OCI-LY7 (cell line): ENCODE measurements around the gene PRMT2. TPM values are rescaled to one million over a fixed set of nuclear protein-coding genes. Genes with fewer than 3 reads are reported as not detected.
"Not testable (repeated sequence)": the region's sequence is repeated elsewhere in the genome, so short reads cannot be mapped to it uniquely, and the experiment has no call there.

ENCODE experiments used
- BruUV-seq: library from RNA; stranded (reverse); fragments of 400-500 nt; replicated peaks from 2 replicates; lab custom pipeline; 2021; lab: Mats Ljungman, UMichigan
- CTCF ChIA-PET: fragments of 300-600 bp; sonication (Branson Sonifier 250); formaldehyde crosslinking; loops from one replicate; lab custom pipeline; 2022; ENCODE audit warnings: antibody characterized with exemption; ENCODE audit not compliant: unreplicated experiment; lab: Charles Lee
- POLR2A ChIA-PET: fragments of 300-600 bp; sonication (Branson Sonifier 250); formaldehyde crosslinking; loops from one replicate; lab custom pipeline; 2022; ENCODE audit warnings: antibody characterized with exemption; lab: Charles Lee
- DNase-seq: peaks from one replicate; pipeline ENCODE4 v3.0.0-alpha.2; 2015; ENCODE audit warnings: low spot score
- H2AFZ ChIP-seq: fragments of 200-600 bp; sonication (generic), shearing (Covaris generic); 2 replicates; pipeline ENCODE4 v1.6.1; 2014; ENCODE audit warnings: mild to moderate bottlenecking, antibody characterized with exemption, low read length, moderate library complexity
- H3K27ac ChIP-seq: fragments of 200-600 bp; sonication (generic); 2 replicates; pipeline ENCODE4 v1.5.1; 2014; ENCODE audit warnings: mixed run types, low read depth, mild to moderate bottlenecking, moderate library complexity, low read length, inconsistent platforms; ENCODE audit not compliant: poor library complexity, severe bottlenecking
- H3K36me3 ChIP-seq: fragments of 200-600 bp; sonication (generic); 2 replicates; pipeline ENCODE4 v1.6.1; 2014; ENCODE audit warnings: mild to moderate bottlenecking, antibody characterized with exemption, low read length, moderate library complexity, mixed read lengths; ENCODE audit not compliant: insufficient read depth
- H3K4me1 ChIP-seq: fragments of 200-600 bp; sonication (generic); 2 replicates; pipeline ENCODE4 v1.5.1; 2014; ENCODE audit warnings: mild to moderate bottlenecking, low read length; ENCODE audit not compliant: insufficient read depth, poor library complexity, severe bottlenecking
- H3K4me2 ChIP-seq: fragments of 200-600 bp; sonication (generic); 2 replicates; pipeline ENCODE4 v1.6.1; 2014; ENCODE audit warnings: mild to moderate bottlenecking, low read length
- H3K4me3 ChIP-seq: fragments of 200-600 bp; sonication (generic); 2 replicates; pipeline ENCODE4 v1.5.1; 2014; ENCODE audit warnings: mild to moderate bottlenecking, low read depth, low read length; ENCODE audit not compliant: poor library complexity, severe bottlenecking
- H3K79me2 ChIP-seq: fragments of 200-600 bp; sonication (generic); 2 replicates; pipeline ENCODE4 v1.6.1; 2016; ENCODE audit warnings: low read depth, mild to moderate bottlenecking, low read length, moderate library complexity, mixed read lengths; ENCODE audit not compliant: insufficient read depth
- H3K9me2 ChIP-seq: fragments of 200-600 bp; sonication (generic); 2 replicates; pipeline ENCODE4 v1.6.1; 2016; ENCODE audit warnings: mild to moderate bottlenecking, low read length, mixed read lengths; ENCODE audit not compliant: insufficient read depth
- H3K9me3 ChIP-seq: fragments of 200-600 bp; sonication (generic); 2 replicates; pipeline ENCODE4 v1.6.1; 2014; ENCODE audit warnings: mild to moderate bottlenecking, mixed run types, low read length, mixed read lengths
- H4K20me1 ChIP-seq: fragments of 200-600 bp; sonication (generic); 2 replicates; pipeline ENCODE4 v1.6.1; 2014; ENCODE audit warnings: mild to moderate bottlenecking, antibody characterized with exemption, low read length, moderate library complexity, mixed read lengths; ENCODE audit not compliant: insufficient read depth
- CTCF ChIP-seq: fragments of 200-600 bp; sonication (generic); conservative IDR thresholded peaks from 2 replicates; pipeline ENCODE4 v1.5.1; 2014; ENCODE audit warnings: mild to moderate bottlenecking, antibody characterized with exemption, low read length, moderate library complexity, mixed read lengths
- EZH2phosphoT487 ChIP-seq: fragments of 200-600 bp; sonication (generic); IDR thresholded peaks from 2 replicates; pipeline ENCODE4 v1.6.1; 2018; ENCODE audit warnings: low read depth, borderline replicate concordance, mild to moderate bottlenecking, mixed run types, antibody characterized with exemption, low read length, moderate library complexity, mixed read lengths
- intact Hi-C: fragments of 100-400 bp; cut with micrococcal nuclease; formaldehyde crosslinking; loops from one replicate; pipeline ENCODE4 v1.10.0; 2022; ENCODE audit not compliant: unreplicated experiment
- total RNA-seq, 2 experiments: library from RNA; depleted of rRNA in 1 of 2; stranded (reverse); fragments of >200 nt in 1 of 2; shearing (Covaris generic) in 1 of 2; gene quantifications; 2 replicates each; pipeline ENCODE4 v1.2.3, GENCODE V29; 2014 to 2022

PRMT2 gene
- total RNA-seq, 2 experiments from 2014 or later = 30.5 to 32.8 TPM

GRCh38 chr21:46674430-46675007 is 39.0 kb downstream of the PRMT2 start:
- BruUV-seq = no TSS peak
- POLR2A ChIA-PET = no interaction called here
- no peaks in the 10 kb centered on the region for H3K9me2 ChIP-seq
- H3K36me3 ChIP-seq = no peaks in the 10 kb centered on the region
- TF ChIP-seq CTCF = no peak
- no peak for TF ChIP-seq EZH2phosphoT487
- no peaks in the 10 kb centered on the region for H4K20me1 ChIP-seq
- no peaks in the 10 kb centered on the region for H3K9me3 ChIP-seq
- H3K27ac ChIP-seq = no peak overlapping the region
- H3K4me1 ChIP-seq = no peaks in the 10 kb centered on the region
- H3K79me2 ChIP-seq = no peaks in the 10 kb centered on the region
- intact Hi-C loops = no loop called here
- DNase-seq = no peak
- no peak overlapping the region for H2AFZ ChIP-seq
- no peak overlapping the region for H3K4me3 ChIP-seq
- CTCF ChIA-PET = no interaction called here
- no peak overlapping the region for H3K4me2 ChIP-seq

- no peak overlapping the region for H3K4me2 ChIP-seq
- H3K4me3 ChIP-seq = no peak overlapping the region
- no TSS peak for BruUV-seq
- H3K9me2 ChIP-seq = no peaks in the 10 kb centered on the region
- H3K9me3 ChIP-seq = no peaks in the 10 kb centered on the region
- no peaks in the 10 kb centered on the region for H3K4me1 ChIP-seq
- no peak for DNase-seq
- ChIA-PET POLR2A (interaction anchor here (0.6 kb wide), 1 partner anchor 81 kb away, joined by 3 read pairs; no protein-coding TSS in a partner anchor), CTCF (no interaction called here)
- no peaks in the 10 kb centered on the region for H3K79me2 ChIP-seq
- H3K27ac ChIP-seq = no peak overlapping the region
- no peaks in the 10 kb centered on the region for H3K36me3 ChIP-seq
- no peak overlapping the region for H2AFZ ChIP-seq
- H4K20me1 ChIP-seq = no peaks in the 10 kb centered on the region
- intact Hi-C loops = no loop called here
- TF ChIP-seq EZH2phosphoT487 (no peak), CTCF (no peak)
Measured at GRCh38 chr21:46675595-46676280, 40.3 kb downstream of the PRMT2 start.

GRCh38 chr21:46676542-46676941 is 41.1 kb downstream of the PRMT2 start:
- DNase-seq, H3K4me1 ChIP-seq, H2AFZ ChIP-seq, H3K4me2 ChIP-seq, BruUV-seq, H3K79me2 ChIP-seq, H3K9me3 ChIP-seq, intact Hi-C loops, H3K4me3 ChIP-seq, H3K27ac ChIP-seq, POLR2A ChIA-PET, H4K20me1 ChIP-seq, CTCF ChIA-PET, H3K36me3 ChIP-seq, H3K9me2 ChIP-seq: not testable (repeated sequence)

- DNase-seq, H2AFZ ChIP-seq, BruUV-seq, H3K36me3 ChIP-seq, H3K9me2 ChIP-seq, H3K79me2 ChIP-seq, H4K20me1 ChIP-seq, POLR2A ChIA-PET, H3K4me1 ChIP-seq, H3K9me3 ChIP-seq, H3K4me2 ChIP-seq, CTCF ChIA-PET, intact Hi-C loops, H3K4me3 ChIP-seq, H3K27ac ChIP-seq: not testable (repeated sequence)
Measured at GRCh38 chr21:46681593-46681992, 46.1 kb downstream of the PRMT2 start.

GRCh38 chr21:46698652-46699051 is 63.2 kb downstream of the PRMT2 start:
- DNase-seq, POLR2A ChIA-PET, CTCF ChIA-PET, H3K9me2 ChIP-seq, H3K36me3 ChIP-seq, H3K9me3 ChIP-seq, H3K79me2 ChIP-seq, H3K4me2 ChIP-seq, H3K4me3 ChIP-seq, H3K4me1 ChIP-seq, BruUV-seq, H2AFZ ChIP-seq, H4K20me1 ChIP-seq, H3K27ac ChIP-seq, intact Hi-C loops: not testable (repeated sequence)
